Stimulated activated memory B cell treated with anti-CD40 and anti-IgM and Interleukin-4, amounts not matched to agents 10 μg/mL and 1 μg/mL and 100 μg/mL, for 72 hours (primary cell): ENCODE measurements around the gene INSM1.
A peak's percentile ranks its signal among the peaks of the same experiment; 100 is the strongest.

Experiments used
- ATAC-seq: fragments of 150-1000 bp; cut with Tn5 transposase; 2 replicates; pipeline ENCODE4 v1.10.0; 2021
- H3K27ac Mint-ChIP-seq: one replicate; pipeline ENCODE4 v1.8.0; 2022; ENCODE audit warnings: mild to moderate bottlenecking, mixed read lengths
- H3K27me3 Mint-ChIP-seq: one replicate; pipeline ENCODE4 v1.8.0; 2022; ENCODE audit warnings: mixed read lengths
- H3K36me3 Mint-ChIP-seq: one replicate; pipeline ENCODE4 v1.8.0; 2022; ENCODE audit warnings: mixed read lengths
- H3K4me1 Mint-ChIP-seq: one replicate; pipeline ENCODE4 v1.8.0; 2022; ENCODE audit warnings: mixed read lengths
- H3K4me3 Mint-ChIP-seq: one replicate; pipeline ENCODE4 v1.8.0; 2022; ENCODE audit warnings: mild to moderate bottlenecking, moderate library complexity, mixed read lengths
- H3K9me3 Mint-ChIP-seq: one replicate; pipeline ENCODE4 v1.8.0; 2022; ENCODE audit warnings: mixed read lengths

INSM1 gene

GRCh38 chr20:20396794-20397193 lies 28.9 kb downstream of the INSM1 start:
- Mint-ChIP-seq H3K36me3 (peaks cover 31% of the 10 kb centered on the region), H3K4me1 (no peaks in the 10 kb centered on the region), H3K27ac (no peak overlapping the region), H3K9me3 (no peaks in the 10 kb centered on the region), H3K4me3 (no peak overlapping the region), H3K27me3 (no peaks in the 10 kb centered on the region)
- no peak for ATAC-seq

GRCh38 chr20:20398123-20398522 lies 30.2 kb downstream of the INSM1 start:
- no peaks in the 10 kb centered on the region for H3K4me1 Mint-ChIP-seq
- H3K36me3 Mint-ChIP-seq = peaks cover 30% of the 10 kb centered on the region
- H3K27me3 Mint-ChIP-seq = no peaks in the 10 kb centered on the region
- ATAC-seq = no peak
- H3K9me3 Mint-ChIP-seq = no peaks in the 10 kb centered on the region
- H3K27ac Mint-ChIP-seq = no peak overlapping the region
- H3K4me3 Mint-ChIP-seq = no peak overlapping the region

GRCh38 chr20:20399531-20400500 lies 31.9 kb downstream of the INSM1 start:
- H3K4me3 Mint-ChIP-seq = no peak overlapping the region
- H3K27ac Mint-ChIP-seq = no peak overlapping the region
- H3K36me3 Mint-ChIP-seq = peaks cover 28% of the 10 kb centered on the region
- no peak for ATAC-seq
- H3K4me1 Mint-ChIP-seq = no peaks in the 10 kb centered on the region
- no peaks in the 10 kb centered on the region for H3K9me3 Mint-ChIP-seq
- no peaks in the 10 kb centered on the region for H3K27me3 Mint-ChIP-seq

- no peaks in the 10 kb centered on the region for H3K9me3 Mint-ChIP-seq
- no peaks in the 10 kb centered on the region for H3K27me3 Mint-ChIP-seq
- peaks cover 25% of the 10 kb centered on the region for H3K36me3 Mint-ChIP-seq
- no peak for ATAC-seq
- no peak overlapping the region for H3K27ac Mint-ChIP-seq
- no peaks in the 10 kb centered on the region for H3K4me1 Mint-ChIP-seq
- no peak overlapping the region for H3K4me3 Mint-ChIP-seq
These were observed 34.1 kb downstream of the INSM1 start for GRCh38 chr20:20401991-20402390.

GRCh38 chr20:20404633-20405032 lies 36.7 kb downstream of the INSM1 start:
- no peaks in the 10 kb centered on the region for H3K4me1 Mint-ChIP-seq
- no peaks in the 10 kb centered on the region for H3K9me3 Mint-ChIP-seq
- H3K36me3 Mint-ChIP-seq = peaks cover 18% of the 10 kb centered on the region
- H3K27me3 Mint-ChIP-seq = no peaks in the 10 kb centered on the region
- no peak for ATAC-seq
- no peak overlapping the region for H3K27ac Mint-ChIP-seq
- H3K4me3 Mint-ChIP-seq = no peak overlapping the region

- no peak overlapping the region for H3K4me3 Mint-ChIP-seq
- H3K4me1 Mint-ChIP-seq = no peaks in the 10 kb centered on the region
- no peak overlapping the region for H3K27ac Mint-ChIP-seq
- H3K36me3 Mint-ChIP-seq = peaks cover 12% of the 10 kb centered on the region
- H3K9me3 Mint-ChIP-seq = no peaks in the 10 kb centered on the region
- ATAC-seq = no peak
- H3K27me3 Mint-ChIP-seq = no peaks in the 10 kb centered on the region
These were observed 37.7 kb downstream of the INSM1 start for GRCh38 chr20:20405623-20406022.

GRCh38 chr20:20406306-20406705 lies 38.4 kb downstream of the INSM1 start:
- no peaks in the 10 kb centered on the region for H3K27me3 Mint-ChIP-seq
- H3K9me3 Mint-ChIP-seq = no peaks in the 10 kb centered on the region
- ATAC-seq = no peak
- no peaks in the 10 kb centered on the region for H3K4me1 Mint-ChIP-seq
- H3K36me3 Mint-ChIP-seq = peaks cover 12% of the 10 kb centered on the region
- no peak overlapping the region for H3K4me3 Mint-ChIP-seq
- no peak overlapping the region for H3K27ac Mint-ChIP-seq

GRCh38 chr20:20407891-20408805 lies 40.2 kb downstream of the INSM1 start:
- Mint-ChIP-seq H3K4me1 (peaks cover 8% of the 10 kb centered on the region), H3K4me3 (no peak overlapping the region), H3K36me3 (peaks cover 15% of the 10 kb centered on the region), H3K27me3 (no peaks in the 10 kb centered on the region), H3K27ac (no peak overlapping the region), H3K9me3 (no peaks in the 10 kb centered on the region)
- no peak for ATAC-seq

- H3K27me3 Mint-ChIP-seq = no peaks in the 10 kb centered on the region
- no peak overlapping the region for H3K27ac Mint-ChIP-seq
- no peaks in the 10 kb centered on the region for H3K9me3 Mint-ChIP-seq
These were observed 41.4 kb downstream of the INSM1 start for GRCh38 chr20:20409331-20409730.

GRCh38 chr20:20410678-20411077 lies 42.8 kb downstream of the INSM1 start:
- no peak for ATAC-seq
- Mint-ChIP-seq H3K4me1 (peaks cover 12% of the 10 kb centered on the region), H3K4me3 (no peak overlapping the region), H3K9me3 (no peaks in the 10 kb centered on the region), H3K36me3 (peaks cover 14% of the 10 kb centered on the region), H3K27me3 (no peaks in the 10 kb centered on the region), H3K27ac (no peak overlapping the region)

More at GRCh38 chr20:20409331-20409730, 41.4 kb downstream of the INSM1 start:
- H3K4me1 Mint-ChIP-seq = peaks cover 12% of the 10 kb centered on the region
- peaks cover 14% of the 10 kb centered on the region for H3K36me3 Mint-ChIP-seq
- no peak overlapping the region for H3K4me3 Mint-ChIP-seq
- ATAC-seq = no peak

- Mint-ChIP-seq H3K4me3 (no peak overlapping the region), H3K4me1 (peaks cover 12% of the 10 kb centered on the region), H3K27me3 (no peaks in the 10 kb centered on the region), H3K9me3 (no peaks in the 10 kb centered on the region), H3K27ac (no peak overlapping the region), H3K36me3 (peaks cover 14% of the 10 kb centered on the region)
- ATAC-seq = no peak
These were observed 43.5 kb downstream of the INSM1 start for GRCh38 chr20:20411402-20411801.

- no peak for ATAC-seq
- Mint-ChIP-seq H3K4me1 (peaks cover 12% of the 10 kb centered on the region), H3K36me3 (peaks cover 15% of the 10 kb centered on the region), H3K4me3 (no peak overlapping the region), H3K27me3 (no peaks in the 10 kb centered on the region), H3K27ac (peak overlapping the region; percentile 88), H3K9me3 (no peaks in the 10 kb centered on the region)
These were observed 43.9 kb downstream of the INSM1 start for GRCh38 chr20:20411836-20412235.

- Mint-ChIP-seq H3K4me1 (peaks cover 17% of the 10 kb centered on the region), H3K36me3 (peaks cover 19% of the 10 kb centered on the region), H3K4me3 (no peak overlapping the region), H3K27me3 (no peaks in the 10 kb centered on the region), H3K9me3 (no peaks in the 10 kb centered on the region), H3K27ac (peak overlapping the region; percentile 88)
- peak; percentile 84 for ATAC-seq
These were observed 44.8 kb downstream of the INSM1 start for GRCh38 chr20:20412750-20413149.

GRCh38 chr20:20413810-20414281 lies 45.9 kb downstream of the INSM1 start:
- no peaks in the 10 kb centered on the region for H3K9me3 Mint-ChIP-seq
- H3K4me3 Mint-ChIP-seq = no peak overlapping the region
- ATAC-seq = no peak
- peaks cover 27% of the 10 kb centered on the region for H3K36me3 Mint-ChIP-seq
- H3K27me3 Mint-ChIP-seq = no peaks in the 10 kb centered on the region
- peaks cover 24% of the 10 kb centered on the region for H3K4me1 Mint-ChIP-seq
- H3K27ac Mint-ChIP-seq = peak overlapping the region; percentile 88

GRCh38 chr20:20414640-20415220 lies 46.8 kb downstream of the INSM1 start:
- H3K9me3 Mint-ChIP-seq = no peaks in the 10 kb centered on the region
- no peaks in the 10 kb centered on the region for H3K27me3 Mint-ChIP-seq
- H3K4me3 Mint-ChIP-seq = no peak overlapping the region
- peak overlapping the region; percentile 3 for H3K27ac Mint-ChIP-seq
- peaks cover 24% of the 10 kb centered on the region for H3K4me1 Mint-ChIP-seq
- ATAC-seq = no peak
- peaks cover 29% of the 10 kb centered on the region for H3K36me3 Mint-ChIP-seq
